ENCODE results near the gene CD207. TPM values are rescaled to one million over a fixed set of nuclear protein-coding genes. Genes with fewer than 3 reads are reported as not detected.

The CD207 gene
- total RNA-seq, 1 experiment from 2014 or later = not detected

DNA sequence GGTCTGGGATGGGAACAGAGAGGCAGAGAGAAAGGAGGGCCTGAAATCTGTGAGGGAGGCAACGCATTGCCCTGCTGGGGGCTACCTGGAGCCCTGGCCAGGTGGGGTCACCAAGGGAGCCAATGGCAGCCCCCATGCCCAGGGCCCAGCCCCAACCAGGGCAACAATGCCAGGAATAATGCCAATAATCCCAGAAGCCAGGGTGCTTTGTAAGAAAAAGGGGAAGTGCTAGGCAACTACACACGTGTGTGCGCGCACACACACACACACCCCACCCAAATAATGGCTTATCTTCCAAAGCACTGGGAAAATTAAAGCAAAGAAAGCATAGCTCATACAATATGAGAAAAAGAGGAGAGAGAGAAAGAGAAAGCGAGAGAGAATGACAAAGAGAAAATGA, 8.2 kb downstream of the CD207 start:
- no peaks in the 10 kb centered on the region for H3F3A ChIP-seq (ENCODE audit: low read length, unreplicated experiment)
- POLR2A ChIA-PET (ENCODE audit: unreplicated experiment) = no interaction called here

DNA sequence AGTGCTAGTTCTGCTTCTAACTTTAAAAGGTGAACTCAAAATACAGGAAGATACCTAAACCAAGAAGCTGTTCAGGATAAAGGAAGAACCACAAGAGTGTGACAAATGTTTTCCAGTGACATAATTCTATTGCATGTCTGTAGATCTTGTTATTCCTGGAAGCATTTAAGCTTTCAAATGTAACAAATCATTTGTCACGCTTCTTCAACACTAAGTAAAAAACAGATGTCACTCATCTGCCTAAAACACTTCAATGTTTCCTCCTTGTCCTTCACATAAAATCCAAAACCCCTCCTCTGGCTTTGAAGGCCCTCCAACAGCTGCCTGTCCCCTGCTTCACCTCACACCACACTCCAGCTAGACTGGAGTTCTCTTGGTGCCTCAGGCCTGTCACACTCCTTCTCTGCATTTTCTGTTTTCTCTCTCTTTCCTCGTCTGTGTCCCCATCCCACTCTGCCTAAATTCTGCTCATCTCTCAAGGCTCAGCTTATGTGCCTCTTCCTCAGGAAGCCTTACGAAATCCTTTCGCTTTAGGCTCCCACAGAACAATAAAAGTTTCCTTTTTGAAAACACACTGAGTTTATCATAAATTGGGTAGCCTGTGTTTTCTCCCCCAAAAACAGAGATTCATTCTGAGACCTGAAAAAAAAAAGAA, 8.8 kb downstream of the CD207 start:
- Histone ChIP-seq H3K9me2 (replicated peaks; ENCODE audit: low read length) (no peaks in the 10 kb centered on the region), H3K27ac (ENCODE audit: low read length) (no peak overlapping the region), H3K36me3 (ENCODE audit: low read depth, low read length) (no peaks in the 10 kb centered on the region), H3K9ac (ENCODE audit: low read length) (no peak overlapping the region), H2AFZ (ENCODE audit: low read length) (no peak overlapping the region), H3K79me2 (ENCODE audit: low read length) (no peaks in the 10 kb centered on the region), H3K4me1 (ENCODE audit: insufficient read depth, low read length) (no peaks in the 10 kb centered on the region), H3K4me3 (ENCODE audit: low read length) (no peak overlapping the region), H3K9me3 (ENCODE audit: low read length) (no peaks in the 10 kb centered on the region), H4K20me1 (ENCODE audit: low read length) (no peaks in the 10 kb centered on the region), H3F3A (ENCODE audit: low read length, unreplicated experiment) (no peaks in the 10 kb centered on the region), H3K4me2 (ENCODE audit: low read length) (no peak overlapping the region), H3K27me3 (ENCODE audit: low read length) (peaks cover 51% of the 10 kb centered on the region)
- CTCF ChIA-PET = no interaction called here
- POLR2A ChIA-PET (ENCODE audit: unreplicated experiment) = no interaction called here
- no TSS peak for BruUV-seq (replicated peaks)
- ATAC-seq (no peak), DNase-seq (no peak)
- intact Hi-C loops (cut with micrococcal nuclease) = no loop called here
- TF ChIP-seq EZH2 (IDR thresholded peaks at IDR 0.05; ENCODE audit: low read length, unreplicated experiment) (no peak), EZH2phosphoT487 (IDR thresholded peaks at IDR 0.05; ENCODE audit: borderline replicate concordance, low read length) (no peak)
- TF ChIP-seq, protein P1, sequence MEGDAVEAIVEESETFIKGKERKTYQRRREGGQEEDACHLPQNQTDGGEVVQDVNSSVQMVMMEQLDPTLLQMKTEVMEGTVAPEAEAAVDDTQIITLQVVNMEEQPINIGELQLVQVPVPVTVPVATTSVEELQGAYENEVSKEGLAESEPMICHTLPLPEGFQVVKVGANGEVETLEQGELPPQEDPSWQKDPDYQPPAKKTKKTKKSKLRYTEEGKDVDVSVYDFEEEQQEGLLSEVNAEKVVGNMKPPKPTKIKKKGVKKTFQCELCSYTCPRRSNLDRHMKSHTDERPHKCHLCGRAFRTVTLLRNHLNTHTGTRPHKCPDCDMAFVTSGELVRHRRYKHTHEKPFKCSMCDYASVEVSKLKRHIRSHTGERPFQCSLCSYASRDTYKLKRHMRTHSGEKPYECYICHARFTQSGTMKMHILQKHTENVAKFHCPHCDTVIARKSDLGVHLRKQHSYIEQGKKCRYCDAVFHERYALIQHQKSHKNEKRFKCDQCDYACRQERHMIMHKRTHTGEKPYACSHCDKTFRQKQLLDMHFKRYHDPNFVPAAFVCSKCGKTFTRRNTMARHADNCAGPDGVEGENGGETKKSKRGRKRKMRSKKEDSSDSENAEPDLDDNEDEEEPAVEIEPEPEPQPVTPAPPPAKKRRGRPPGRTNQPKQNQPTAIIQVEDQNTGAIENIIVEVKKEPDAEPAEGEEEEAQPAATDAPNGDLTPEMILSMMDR (conservative IDR thresholded peaks at IDR 0.05; ENCODE audit: low read depth, low read length) = no peak

More for the DNA sequence above, 8.2 kb downstream of the CD207 start:
- CTCF ChIA-PET = no interaction called here
- no TSS peak for BruUV-seq (replicated peaks)
- Histone ChIP-seq H3K9me2 (replicated peaks; ENCODE audit: low read length) (no peaks in the 10 kb centered on the region), H2AFZ (ENCODE audit: low read length) (no peak overlapping the region), H3K36me3 (ENCODE audit: low read depth, low read length) (no peaks in the 10 kb centered on the region), H3K4me2 (ENCODE audit: low read length) (no peak overlapping the region), H3K4me3 (ENCODE audit: low read length) (no peak overlapping the region), H3K4me1 (ENCODE audit: insufficient read depth, low read length) (no peaks in the 10 kb centered on the region), H3K27me3 (ENCODE audit: low read length) (peaks cover 51% of the 10 kb centered on the region), H3K9ac (ENCODE audit: low read length) (no peak overlapping the region), H3K79me2 (ENCODE audit: low read length) (no peaks in the 10 kb centered on the region), H3K27ac (ENCODE audit: low read length) (no peak overlapping the region), H4K20me1 (ENCODE audit: low read length) (no peaks in the 10 kb centered on the region), H3K9me3 (ENCODE audit: low read length) (no peaks in the 10 kb centered on the region)
- ATAC-seq (no peak), DNase-seq (no peak)
- intact Hi-C loops (cut with micrococcal nuclease) = no loop called here
- TF ChIP-seq, protein P1 (conservative IDR thresholded peaks at IDR 0.05; ENCODE audit: low read depth, low read length) = no peak
- no peak for TF ChIP-seq EZH2 (IDR thresholded peaks at IDR 0.05; ENCODE audit: low read length, unreplicated experiment)

DNA sequence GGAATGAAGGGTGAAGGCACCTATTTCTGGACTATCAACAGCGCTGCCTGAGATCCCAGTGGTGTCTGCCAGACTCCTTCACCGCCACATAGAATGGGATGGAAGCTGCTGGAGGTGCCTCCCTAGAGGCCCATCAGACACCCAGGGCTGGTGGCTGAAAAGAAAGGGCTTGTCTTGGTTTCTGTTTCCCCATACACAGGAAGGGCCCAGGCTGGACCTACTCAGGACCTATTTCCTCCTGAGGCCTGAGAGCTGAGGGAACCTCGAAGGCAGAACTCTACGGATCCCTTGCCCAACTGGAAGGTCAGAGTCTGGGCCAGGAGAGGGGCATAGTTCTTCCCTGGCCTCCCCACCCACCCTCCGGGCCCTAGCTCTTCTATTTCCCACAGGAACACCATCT, 12.4 kb downstream of the CD207 start:
- POLR2A ChIA-PET (ENCODE audit: unreplicated experiment) = no interaction called here
- no peaks in the 10 kb centered on the region for H3K9me2 ChIP-seq (replicated peaks; ENCODE audit: low read length)
- no peak overlapping the region for H3K4me2 ChIP-seq (ENCODE audit: low read length)
- ATAC-seq (no peak), DNase-seq (no peak)
- H3K27me3 ChIP-seq (ENCODE audit: low read length) = peaks cover 53% of the 10 kb centered on the region
- H3F3A ChIP-seq (ENCODE audit: low read length, unreplicated experiment) = no peaks in the 10 kb centered on the region
- H3K27ac ChIP-seq (ENCODE audit: low read length) = no peak overlapping the region
- no peak overlapping the region for H3K9ac ChIP-seq (ENCODE audit: low read length)
- no peaks in the 10 kb centered on the region for H4K20me1 ChIP-seq (ENCODE audit: low read length)
- H2AFZ ChIP-seq (ENCODE audit: low read length) = no peak overlapping the region
- CTCF ChIA-PET = no interaction called here
- H3K4me3 ChIP-seq (ENCODE audit: low read length) = no peak overlapping the region
- H3K9me3 ChIP-seq (ENCODE audit: low read length) = no peaks in the 10 kb centered on the region
- no peaks in the 10 kb centered on the region for H3K79me2 ChIP-seq (ENCODE audit: low read length)
- no peaks in the 10 kb centered on the region for H3K36me3 ChIP-seq (ENCODE audit: low read depth, low read length)
- no peaks in the 10 kb centered on the region for H3K4me1 ChIP-seq (ENCODE audit: insufficient read depth, low read length)
- no TSS peak for BruUV-seq (replicated peaks)
- TF ChIP-seq EZH2 (IDR thresholded peaks at IDR 0.05; ENCODE audit: low read length, unreplicated experiment) = no peak
- no peak for TF ChIP-seq EZH2phosphoT487 (IDR thresholded peaks at IDR 0.05; ENCODE audit: borderline replicate concordance, low read length)
- TF ChIP-seq, protein P1 (conservative IDR thresholded peaks at IDR 0.05; ENCODE audit: low read depth, low read length) = no peak
- intact Hi-C loops (cut with micrococcal nuclease) = no loop called here
